Omental fat pad (tissue), 4 donors: ENCODE data around the gene HTRA2. TPM values are rescaled to one million over a fixed set of nuclear protein-coding genes. Genes with fewer than 3 reads are reported as not detected.

Experiments
- ATAC-seq: fragments of 150-250 bp; one replicate; pipeline ENCODE4 v1.9.1; 2016; ENCODE audit warnings: mild to moderate bottlenecking, moderate library complexity; ENCODE audit not compliant: low FRiP score
- DNase-seq: peaks from one replicate; pipeline ENCODE4 v3.0.0-alpha.2; 2019; ENCODE audit warnings: low spot score
- total RNA-seq, 4 donors: library from RNA; depleted of rRNA; stranded (reverse); fragments of >200 nt; gene quantifications; one replicate each; pipeline ENCODE4 v1.1.0, GENCODE V29; 2016
- TF ChIP-seq, protein P1 (sequence below), 3 donors: fragments of 450-650 bp; IDR thresholded peaks; one replicate each; pipeline ENCODE4 v1.5.1; 2016 to 2017; ENCODE audit warnings: antibody characterized with exemption in 3 of 3, mild to moderate bottlenecking in 3 of 3, moderate library complexity in 2 of 3

The HTRA2 gene
- total RNA-seq, 4 donors from 2014 or later, result 30.7 to 45.6 (median 36.8) TPM

DNA sequence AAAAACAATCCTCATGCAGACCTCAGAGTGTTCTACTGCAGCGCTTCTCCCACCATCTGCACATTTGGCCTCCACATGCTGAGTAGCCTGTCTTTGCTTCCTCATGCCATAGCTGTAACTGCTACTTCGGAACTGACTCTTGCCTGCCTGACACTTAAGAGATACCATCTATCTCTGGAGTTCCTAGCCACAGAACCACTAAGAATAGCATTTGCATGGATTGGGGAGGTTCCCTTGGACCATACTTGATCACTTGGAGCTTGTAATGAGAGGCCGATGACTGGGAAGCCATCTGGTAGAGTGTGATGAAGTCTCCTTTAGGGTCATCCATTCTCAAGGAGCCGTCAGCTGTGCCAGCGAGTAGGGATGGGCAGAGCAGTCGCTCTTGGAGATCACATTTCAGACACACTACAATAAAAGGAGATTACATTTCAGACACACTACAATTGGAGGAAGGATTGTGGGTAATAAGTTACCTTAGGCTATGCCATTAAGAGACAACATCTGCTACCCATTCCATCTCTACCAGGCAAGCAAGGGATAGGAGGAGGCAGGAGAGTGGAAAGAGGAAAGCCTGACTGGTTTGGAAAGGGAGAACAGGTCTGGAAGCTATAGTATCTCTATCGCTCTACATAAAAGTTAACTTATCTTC is 46.6 kb downstream of the HTRA2 start:
- TF ChIP-seq, protein P1, sequence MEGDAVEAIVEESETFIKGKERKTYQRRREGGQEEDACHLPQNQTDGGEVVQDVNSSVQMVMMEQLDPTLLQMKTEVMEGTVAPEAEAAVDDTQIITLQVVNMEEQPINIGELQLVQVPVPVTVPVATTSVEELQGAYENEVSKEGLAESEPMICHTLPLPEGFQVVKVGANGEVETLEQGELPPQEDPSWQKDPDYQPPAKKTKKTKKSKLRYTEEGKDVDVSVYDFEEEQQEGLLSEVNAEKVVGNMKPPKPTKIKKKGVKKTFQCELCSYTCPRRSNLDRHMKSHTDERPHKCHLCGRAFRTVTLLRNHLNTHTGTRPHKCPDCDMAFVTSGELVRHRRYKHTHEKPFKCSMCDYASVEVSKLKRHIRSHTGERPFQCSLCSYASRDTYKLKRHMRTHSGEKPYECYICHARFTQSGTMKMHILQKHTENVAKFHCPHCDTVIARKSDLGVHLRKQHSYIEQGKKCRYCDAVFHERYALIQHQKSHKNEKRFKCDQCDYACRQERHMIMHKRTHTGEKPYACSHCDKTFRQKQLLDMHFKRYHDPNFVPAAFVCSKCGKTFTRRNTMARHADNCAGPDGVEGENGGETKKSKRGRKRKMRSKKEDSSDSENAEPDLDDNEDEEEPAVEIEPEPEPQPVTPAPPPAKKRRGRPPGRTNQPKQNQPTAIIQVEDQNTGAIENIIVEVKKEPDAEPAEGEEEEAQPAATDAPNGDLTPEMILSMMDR (IDR thresholded peaks at IDR 0.05), result no peak
- DNase-seq, result no peak
- peak; percentile 20 for ATAC-seq

DNA sequence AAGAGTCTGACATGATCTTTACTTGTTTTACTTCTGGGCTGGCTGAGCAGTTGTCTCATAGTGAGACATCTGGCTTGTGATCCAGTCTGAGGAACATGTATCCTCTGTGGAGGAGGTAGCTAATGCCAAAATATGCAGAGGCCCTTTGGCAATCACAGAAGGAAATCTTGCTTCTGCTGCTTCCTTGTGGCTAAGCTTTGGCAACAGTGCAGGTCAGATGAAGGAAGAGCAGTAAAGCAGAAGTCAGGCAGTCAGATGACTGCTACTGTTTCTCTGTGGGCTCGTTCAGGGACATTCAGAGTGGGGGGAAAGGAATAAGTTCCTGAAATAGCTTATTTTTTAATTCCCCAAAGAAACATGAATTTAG is 47.1 kb downstream of the HTRA2 start:
- ATAC-seq (peak; percentile 92), DNase-seq (no peak)
- TF ChIP-seq, protein P1 (IDR thresholded peaks at IDR 0.05), result no peak

DNA sequence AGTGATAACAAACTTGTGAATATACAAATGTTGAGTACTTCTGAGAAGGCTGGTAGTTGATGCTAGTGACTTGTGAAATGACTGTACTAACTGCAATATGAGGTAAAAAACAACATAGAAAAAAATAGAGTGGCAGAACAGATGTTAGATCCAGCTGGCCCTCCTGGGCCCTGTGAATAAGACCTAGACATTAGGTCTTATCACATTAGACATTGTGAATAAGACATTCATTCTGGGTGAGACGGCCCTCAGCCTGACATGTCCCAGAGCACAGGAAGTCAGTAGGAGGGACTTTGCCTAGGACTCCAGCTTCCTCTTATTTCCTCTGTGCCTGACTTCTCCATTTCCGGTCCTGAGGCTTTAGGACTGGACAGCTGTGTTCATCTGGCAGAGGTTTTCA is 47.7 kb downstream of the HTRA2 start:
- ATAC-seq (no peak), DNase-seq (no peak)
- TF ChIP-seq, protein P1 (IDR thresholded peaks at IDR 0.05), result no peak

DNA sequence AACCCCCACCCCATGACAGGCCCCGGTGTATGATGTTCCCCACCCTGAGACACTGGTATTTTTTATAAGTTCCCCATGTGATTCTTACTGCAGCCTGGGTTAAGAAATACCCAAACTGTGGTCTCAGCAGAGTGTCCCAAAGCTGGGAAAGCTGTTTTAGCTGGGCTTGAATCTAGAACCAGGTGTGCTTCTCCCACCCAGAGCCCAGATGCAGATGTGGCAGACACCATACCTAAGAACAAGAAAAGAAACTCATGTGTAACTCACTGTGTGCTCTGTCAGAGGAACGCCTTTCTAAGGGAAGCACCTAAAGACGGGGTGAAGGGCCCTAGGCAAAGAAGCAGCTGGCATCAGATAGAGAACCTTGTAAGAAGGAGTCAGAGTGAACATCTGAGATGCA is 48.7 kb downstream of the HTRA2 start:
- ATAC-seq (no peak), DNase-seq (no peak)
- TF ChIP-seq, protein P1 (IDR thresholded peaks at IDR 0.05), result no peak

DNA sequence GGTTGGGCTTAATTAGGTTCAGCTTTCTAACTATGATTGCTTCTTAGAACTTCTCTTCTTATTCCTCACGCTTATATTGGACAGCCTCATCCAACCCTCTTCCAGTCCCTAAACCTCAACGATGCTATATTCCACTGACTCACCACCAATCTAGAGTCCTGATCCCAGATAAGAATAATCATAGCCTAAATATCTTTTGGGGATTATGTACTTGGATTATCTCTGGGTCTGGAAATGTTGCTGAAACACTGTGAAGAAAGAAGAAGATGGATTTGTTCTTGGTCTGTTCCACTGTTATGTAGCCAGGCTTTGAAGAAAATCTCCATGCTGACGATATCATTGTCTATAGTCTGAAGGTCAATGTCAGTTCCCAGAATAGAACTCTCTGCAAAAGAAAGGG is 51.7 kb downstream of the HTRA2 start:
- DNase-seq (no peak), ATAC-seq (no peak)
- TF ChIP-seq, protein P1 (IDR thresholded peaks at IDR 0.05), result no peak

DNA sequence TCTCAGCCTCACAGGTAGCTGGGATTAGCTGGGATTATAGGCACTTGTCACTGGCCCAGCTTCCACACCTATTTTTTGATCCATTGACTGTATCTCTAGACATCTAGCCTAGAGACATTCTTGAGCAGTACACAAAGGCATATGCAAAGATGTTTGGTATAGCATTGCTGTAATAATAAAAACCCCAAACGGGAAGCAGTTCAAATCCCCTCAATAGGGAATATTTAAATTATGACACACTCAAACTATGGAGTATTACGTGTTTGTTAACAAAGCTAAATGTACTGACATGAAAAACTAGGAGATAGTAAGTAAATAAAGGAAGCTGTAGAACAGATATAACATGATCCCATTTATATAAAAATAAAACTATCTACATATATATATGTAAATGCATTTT is 52.5 kb downstream of the HTRA2 start:
- ATAC-seq (no peak), DNase-seq (no peak)
- TF ChIP-seq, protein P1 (IDR thresholded peaks at IDR 0.05), result no peak

Other genes starting within 250 kb of the HTRA2 start
- gene SLC4A5, start 186.5 kb upstream of the HTRA2 start, total RNA-seq, result 1 to 10 TPM; 1.2 to 3.0 (median 1.6) TPM
- 100 to 1,000 TPM in 3 of 4 donors, 10 to 100 TPM in 1; 83.1 to 122 (median 114) TPM for gene DCTN1, start 149.6 kb upstream of the HTRA2 start, total RNA-seq
- 1 to 10 TPM in 2 of 4 donors, under 1 TPM in 2; 0.48 to 1.4 (median 1.0) TPM for gene C2orf81, start 108.3 kb upstream of the HTRA2 start, total RNA-seq
- gene WDR54, start 108.2 kb upstream of the HTRA2 start, total RNA-seq, result 10 to 100 TPM in 1 of 4 donors, 1 to 10 TPM in 3; 3.0 to 10.5 (median 6.1) TPM
- 10 to 100 TPM in 3 of 4 donors, 1 to 10 TPM in 1; 9.1 to 32.2 (median 19.3) TPM for gene RTKN, start 88.0 kb upstream of the HTRA2 start, total RNA-seq
- 10 to 100 TPM in 3 of 4 donors, 1 to 10 TPM in 1; 4.6 to 26.5 (median 14.9) TPM for gene INO80B, start 74.8 kb upstream of the HTRA2 start, total RNA-seq
- 10 to 100 TPM; 34.9 to 64.5 (median 44.3) TPM for gene WBP1, start 71.5 kb upstream of the HTRA2 start, total RNA-seq
- gene MOGS, start 64.6 kb upstream of the HTRA2 start, total RNA-seq, result 10 to 100 TPM; 31.8 to 43.0 (median 40.4) TPM
- 10 to 100 TPM; 33.3 to 44.6 (median 36.9) TPM for gene MRPL53, start 57.3 kb upstream of the HTRA2 start, total RNA-seq
- gene CCDC142, start 46.9 kb upstream of the HTRA2 start, total RNA-seq, result 10 to 100 TPM in 3 of 4 donors, 1 to 10 TPM in 1; 7.4 to 31.6 (median 27.3) TPM
- 10 to 100 TPM; 16.8 to 25.7 (median 22.1) TPM for gene TTC31, start 46.9 kb upstream of the HTRA2 start, total RNA-seq
- gene LBX2, start 30.3 kb upstream of the HTRA2 start, total RNA-seq, result 1 to 10 TPM in 3 of 4 donors, under 1 TPM in 1; 0.79 to 5.6 (median 1.3) TPM
- gene PCGF1, start 22.2 kb upstream of the HTRA2 start, total RNA-seq, result 10 to 100 TPM; 11.6 to 20.2 (median 16.8) TPM
- gene TLX2, start 15.5 kb upstream of the HTRA2 start, total RNA-seq, result not detected
- gene DQX1, start 3.7 kb upstream of the HTRA2 start, total RNA-seq, result not detected
- gene AUP1, start 227 bp upstream of the HTRA2 start, total RNA-seq, result 100 to 1,000 TPM; 120 to 157 (median 146) TPM
- 10 to 100 TPM in 2 of 4 donors, 1 to 10 TPM in 2; 7.5 to 12.4 (median 9.1) TPM for gene LOXL3, start 24.0 kb downstream of the HTRA2 start, total RNA-seq
- gene DOK1, start 24.8 kb downstream of the HTRA2 start, total RNA-seq, result 10 to 100 TPM; 16.0 to 39.4 (median 30.5) TPM
- 1 to 10 TPM in 1 of 4 donors, under 1 TPM in 3; 0.56 to 1.8 (median 0.91) TPM for gene M1AP, start 118.4 kb downstream of the HTRA2 start, total RNA-seq
- 1 to 10 TPM; 3.5 to 7.3 (median 5.3) TPM for gene SEMA4F, start 124.3 kb downstream of the HTRA2 start, total RNA-seq